Measurements from ENCODE around the gene CHN1.
A peak's percentile ranks its signal among the peaks of the same experiment; 100 is the strongest.

CHN1 gene

DNA sequence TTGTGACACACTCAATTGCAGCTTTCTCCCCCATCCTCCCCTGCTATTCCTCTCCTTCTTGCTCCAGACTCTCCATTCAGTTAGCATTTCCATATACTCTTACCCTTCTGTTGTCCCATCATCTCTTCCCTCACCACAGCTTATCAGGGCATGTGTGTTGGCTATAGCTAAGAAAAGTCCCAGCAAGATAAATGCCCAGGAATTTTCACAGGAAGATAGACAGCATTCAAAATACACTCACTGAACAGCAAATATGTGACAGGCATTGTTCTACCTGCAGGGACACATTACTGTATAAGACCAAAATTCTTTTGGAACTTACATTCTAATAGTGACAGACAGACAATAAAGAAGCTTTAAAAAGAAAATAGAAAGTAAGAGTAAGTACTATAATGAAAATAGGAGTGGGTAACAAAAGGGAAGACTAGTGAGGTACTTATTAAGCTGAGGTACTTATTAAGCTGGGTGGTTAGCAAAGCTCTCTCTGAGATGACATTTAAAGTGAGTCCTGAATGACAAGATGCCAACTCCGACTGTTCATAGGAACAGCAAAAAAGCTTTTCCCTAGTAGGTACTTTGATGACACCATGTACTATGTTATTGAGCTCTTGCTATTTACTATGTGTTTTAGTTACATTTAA, 86.2 kb downstream of the CHN1 start:
- Mint-ChIP-seq H3K4me3 (no peak overlapping the region), H3K27ac (peak overlapping the region; percentile 39), H3K9me3 (peaks cover 6% of the 10 kb centered on the region), H3K27me3 (ENCODE audit: low read depth, poor library complexity) (no peaks in the 10 kb centered on the region), H3K36me3 (ENCODE audit: low read depth) (peaks cover 63% of the 10 kb centered on the region), H3K4me1 (no peaks in the 10 kb centered on the region)
- TF ChIP-seq, protein P1, sequence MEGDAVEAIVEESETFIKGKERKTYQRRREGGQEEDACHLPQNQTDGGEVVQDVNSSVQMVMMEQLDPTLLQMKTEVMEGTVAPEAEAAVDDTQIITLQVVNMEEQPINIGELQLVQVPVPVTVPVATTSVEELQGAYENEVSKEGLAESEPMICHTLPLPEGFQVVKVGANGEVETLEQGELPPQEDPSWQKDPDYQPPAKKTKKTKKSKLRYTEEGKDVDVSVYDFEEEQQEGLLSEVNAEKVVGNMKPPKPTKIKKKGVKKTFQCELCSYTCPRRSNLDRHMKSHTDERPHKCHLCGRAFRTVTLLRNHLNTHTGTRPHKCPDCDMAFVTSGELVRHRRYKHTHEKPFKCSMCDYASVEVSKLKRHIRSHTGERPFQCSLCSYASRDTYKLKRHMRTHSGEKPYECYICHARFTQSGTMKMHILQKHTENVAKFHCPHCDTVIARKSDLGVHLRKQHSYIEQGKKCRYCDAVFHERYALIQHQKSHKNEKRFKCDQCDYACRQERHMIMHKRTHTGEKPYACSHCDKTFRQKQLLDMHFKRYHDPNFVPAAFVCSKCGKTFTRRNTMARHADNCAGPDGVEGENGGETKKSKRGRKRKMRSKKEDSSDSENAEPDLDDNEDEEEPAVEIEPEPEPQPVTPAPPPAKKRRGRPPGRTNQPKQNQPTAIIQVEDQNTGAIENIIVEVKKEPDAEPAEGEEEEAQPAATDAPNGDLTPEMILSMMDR (IDR thresholded peaks at IDR 0.05) = no peak
- DNase-seq = no peak

DNA sequence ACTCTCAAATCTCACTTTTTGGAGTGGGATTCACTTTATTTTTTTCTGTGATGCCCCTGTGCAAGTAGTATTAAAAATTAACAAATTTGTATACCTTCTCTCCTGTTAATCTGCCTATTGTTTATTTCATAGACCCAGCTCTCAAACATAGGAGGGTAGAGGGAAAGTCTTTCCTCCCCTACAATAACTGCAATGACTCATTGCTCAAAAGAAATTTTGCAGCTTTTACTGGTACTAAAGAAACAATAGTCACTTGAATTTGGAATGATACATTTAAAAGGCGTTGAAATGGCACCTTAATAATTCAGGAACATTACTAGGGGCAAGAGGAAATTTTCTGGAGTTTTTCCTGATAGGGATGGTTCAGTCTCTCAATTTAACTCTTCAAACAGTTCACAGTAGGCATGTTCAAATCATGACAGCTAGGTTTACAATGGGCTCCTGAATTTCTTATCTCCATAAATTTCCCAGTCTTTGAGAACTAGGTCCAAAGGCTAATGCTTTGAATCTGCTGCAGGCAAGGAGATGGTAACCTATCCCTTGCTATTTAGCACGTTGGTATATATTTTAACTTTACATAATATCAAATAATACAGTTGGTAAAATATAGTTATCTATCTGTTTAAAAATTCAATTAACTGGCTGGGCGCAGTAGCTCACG, 88.8 kb downstream of the CHN1 start:
- TF ChIP-seq, protein P1 (IDR thresholded peaks at IDR 0.05) = no peak
- DNase-seq = no peak

DNA sequence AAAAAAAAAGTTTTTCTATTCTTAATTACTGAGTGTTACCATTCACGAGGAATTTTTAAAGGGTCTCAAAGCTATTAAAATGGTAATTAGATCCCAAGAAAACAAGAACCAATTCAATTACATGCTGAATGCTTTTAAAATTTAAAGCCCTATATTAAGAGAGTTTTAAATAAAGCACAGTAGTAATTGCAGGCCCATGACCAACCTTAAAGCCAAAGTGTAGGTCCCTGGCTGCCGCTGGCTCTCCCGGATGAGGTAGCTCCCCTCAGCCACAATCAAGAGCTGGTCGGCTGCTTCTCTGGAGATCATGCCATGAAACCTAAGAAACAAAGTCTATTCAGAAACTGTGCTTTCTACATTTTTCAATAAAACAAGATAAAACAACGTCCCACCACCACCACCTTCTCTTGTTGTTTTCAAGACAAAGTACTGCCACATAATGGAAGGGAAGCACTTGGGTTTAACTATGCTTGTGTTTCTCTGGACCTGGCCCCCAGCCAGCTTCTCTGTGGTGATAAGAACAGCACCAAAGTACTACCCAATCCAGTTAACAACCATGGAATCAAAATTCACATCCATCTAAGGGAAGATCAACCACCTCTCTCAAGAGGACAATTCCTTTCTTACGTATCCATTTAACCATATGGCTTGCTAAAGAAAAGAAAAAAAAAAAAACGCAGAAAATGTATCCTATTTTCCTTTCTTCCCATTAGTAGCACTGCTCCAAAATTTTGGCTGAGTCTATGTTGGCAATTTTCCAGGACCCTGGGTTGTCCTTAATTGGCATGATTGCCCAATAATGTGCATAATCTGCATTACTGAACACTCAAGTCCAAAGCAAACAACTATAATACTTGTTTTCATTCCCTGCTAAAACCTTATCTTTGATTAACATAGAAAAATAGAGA, 90.1 kb downstream of the CHN1 start:
- Mint-ChIP-seq H3K4me3 (no peak overlapping the region), H3K36me3 (ENCODE audit: low read depth) (peaks cover 68% of the 10 kb centered on the region), H3K27me3 (ENCODE audit: low read depth, poor library complexity) (no peaks in the 10 kb centered on the region), H3K4me1 (no peaks in the 10 kb centered on the region), H3K27ac (no peak overlapping the region), H3K9me3 (no peaks in the 10 kb centered on the region)
- TF ChIP-seq, protein P1 (IDR thresholded peaks at IDR 0.05) = no peak
- no peak for DNase-seq

More for the DNA sequence above, 88.8 kb downstream of the CHN1 start:
- Mint-ChIP-seq H3K36me3 (ENCODE audit: low read depth) (peaks cover 59% of the 10 kb centered on the region), H3K27me3 (ENCODE audit: low read depth, poor library complexity) (no peaks in the 10 kb centered on the region), H3K9me3 (no peaks in the 10 kb centered on the region), H3K27ac (no peak overlapping the region), H3K4me1 (no peaks in the 10 kb centered on the region), H3K4me3 (no peak overlapping the region)

DNA sequence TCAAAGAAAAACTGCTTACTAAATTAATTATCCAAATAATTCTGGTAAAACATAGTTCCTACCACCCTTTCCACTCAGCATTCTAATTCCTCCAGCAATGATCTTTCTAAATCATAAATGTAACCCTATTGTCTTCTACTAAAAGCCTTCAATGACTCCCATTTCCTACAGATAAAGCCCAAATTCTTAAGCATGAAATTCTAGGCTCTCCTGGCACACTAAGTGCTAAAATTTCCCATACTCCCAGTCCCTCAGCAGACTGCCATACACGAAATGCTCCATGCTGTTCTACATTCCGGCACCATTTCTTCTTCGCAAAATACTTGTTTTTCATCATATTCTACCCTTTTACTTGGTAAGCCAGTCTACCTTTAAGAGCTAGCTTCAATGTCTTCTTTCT, 96.9 kb downstream of the CHN1 start:
- TF ChIP-seq, protein P1 (IDR thresholded peaks at IDR 0.05) = no peak
- DNase-seq = no peak
- peak overlapping the region; percentile 21 for H3K27ac Mint-ChIP-seq
- H3K4me1 Mint-ChIP-seq = no peaks in the 10 kb centered on the region
- H3K36me3 Mint-ChIP-seq (ENCODE audit: low read depth) = peaks cover 61% of the 10 kb centered on the region
- no peak overlapping the region for H3K4me3 Mint-ChIP-seq
- H3K27me3 Mint-ChIP-seq (ENCODE audit: low read depth, poor library complexity) = no peaks in the 10 kb centered on the region
- no peaks in the 10 kb centered on the region for H3K9me3 Mint-ChIP-seq

DNA sequence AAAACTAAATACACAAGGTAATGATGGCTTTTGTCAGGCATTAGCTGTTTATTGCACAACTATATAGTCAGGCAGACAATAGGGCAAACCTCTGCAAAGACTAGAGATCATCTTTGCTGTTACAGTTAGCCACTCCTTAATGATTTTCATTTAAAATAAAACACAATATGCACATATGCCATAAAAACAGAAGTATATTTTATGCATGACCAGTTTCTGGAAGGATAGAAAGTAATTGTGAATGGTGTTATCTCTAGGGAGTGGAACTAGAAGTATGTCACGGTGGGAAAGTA, 102.0 kb downstream of the CHN1 start:
- Mint-ChIP-seq H3K4me1 (no peaks in the 10 kb centered on the region), H3K9me3 (no peaks in the 10 kb centered on the region), H3K36me3 (ENCODE audit: low read depth) (peaks cover 50% of the 10 kb centered on the region), H3K27me3 (ENCODE audit: low read depth, poor library complexity) (no peaks in the 10 kb centered on the region), H3K4me3 (no peak overlapping the region), H3K27ac (no peak overlapping the region)
- TF ChIP-seq, protein P1 (IDR thresholded peaks at IDR 0.05) = no peak
- no peak for DNase-seq
